ENCODE data around the gene ZNF277. TPM values are rescaled to one million over a fixed set of nuclear protein-coding genes. Genes with fewer than 3 reads are reported as not detected.

Gene ZNF277
- total RNA-seq, 1 experiment from 2014 or later: 21.3 TPM

GRCh38 chr7:112300831-112301407, 94.4 kb downstream of the ZNF277 start:
- H3K27me3 ChIP-seq (ENCODE audit: insufficient read depth, low read length): no peaks in the 10 kb centered on the region
- intact Hi-C loops (cut with micrococcal nuclease): no loop called here
- DNase-seq (ENCODE audit: low read depth, low spot score): no peak
- no peaks in the 10 kb centered on the region for H4K20me1 ChIP-seq (ENCODE audit: insufficient read depth)
- H3K4me3 ChIP-seq (replicated peaks in 1 of 2; ENCODE audit: low read depth in 1 of 2, low read length in 2 of 2): no peak overlapping the region
- no peak overlapping the region for H3K9ac ChIP-seq (ENCODE audit: low read length)
- H2AFZ ChIP-seq (ENCODE audit: low read depth, low read length, poor library complexity, severe bottlenecking): no peak overlapping the region
- ChIA-PET CTCF (no interaction called here), RAD21 (ENCODE audit: low non-redundant PET in 1 of 2, low total read pairs in 2 of 2, uncharacterized antibody in 2 of 2, unreplicated experiment in 2 of 2) (no interaction called here), POLR2A (no interaction called here)
- H3K9me2 ChIP-seq (ENCODE audit: insufficient read depth): no peaks in the 10 kb centered on the region
- no peaks in the 10 kb centered on the region for H3K9me3 ChIP-seq (ENCODE audit: control insufficient read depth in 1 of 2, insufficient read depth in 1 of 2, low read depth in 1 of 2, low read length in 2 of 2)
- H3K27ac ChIP-seq (ENCODE audit: low read depth, low read length): no peak overlapping the region
- no peaks in the 10 kb centered on the region for H3K4me1 ChIP-seq (ENCODE audit: control insufficient read depth in 1 of 2, insufficient read depth in 2 of 2, low read length in 2 of 2)
- no peaks in the 10 kb centered on the region for H3K36me3 ChIP-seq (ENCODE audit: control insufficient read depth in 1 of 2, insufficient read depth in 2 of 2, low read length in 2 of 2)
- TF ChIP-seq RAD21 (IDR thresholded peaks at IDR 0.05; ENCODE audit: low read depth) (no peak), YY1 (IDR thresholded peaks at IDR 0.05; ENCODE audit: extremely low read depth, insufficient replicate concordance, low read depth, low read length) (no peak)
- H3K79me2 ChIP-seq (ENCODE audit: insufficient read depth, low read length): no peaks in the 10 kb centered on the region
- BruUV-seq (replicated peaks): no TSS peak
- no peak overlapping the region for H3K4me2 ChIP-seq (ENCODE audit: low read length)
- ATAC-seq: no peak

- H3K9me2 ChIP-seq (ENCODE audit: insufficient read depth): no peaks in the 10 kb centered on the region
- POLR2A ChIA-PET: no interaction called here
- no peaks in the 10 kb centered on the region for H3K27me3 ChIP-seq (ENCODE audit: insufficient read depth, low read length)
- H2AFZ ChIP-seq (ENCODE audit: low read depth, low read length, poor library complexity, severe bottlenecking): no peak overlapping the region
- ATAC-seq (no peak), DNase-seq (ENCODE audit: low read depth, low spot score) (no peak)
- TF ChIP-seq MAX (IDR thresholded peaks at IDR 0.05): no peak
- no peak for TF ChIP-seq ELF1 (IDR thresholded peaks at IDR 0.05; ENCODE audit: borderline replicate concordance, low read depth)
- TF ChIP-seq SRF (IDR thresholded peaks at IDR 0.05; ENCODE audit: low read depth): no peak
- TF ChIP-seq ZBTB33 (IDR thresholded peaks at IDR 0.05; ENCODE audit: extremely low read depth, insufficient replicate concordance, low read length): no peak
- TF ChIP-seq ZNF274 (IDR thresholded peaks at IDR 0.05; ENCODE audit: low read depth, low read length): no peak
- no peak for TF ChIP-seq TCF7L2 (IDR thresholded peaks at IDR 0.05; ENCODE audit: borderline replicate concordance, extremely low read depth, insufficient read depth, insufficient read length)
- TF ChIP-seq FOSL1 (IDR thresholded peaks at IDR 0.05; ENCODE audit: low read depth): no peak
- TF ChIP-seq CEBPB (IDR thresholded peaks at IDR 0.05; ENCODE audit: low read depth): no peak
- RAD21 ChIA-PET (ENCODE audit: low non-redundant PET in 1 of 2, low total read pairs in 2 of 2, uncharacterized antibody in 2 of 2, unreplicated experiment in 2 of 2): no interaction called here
- no peaks in the 10 kb centered on the region for H3K9me3 ChIP-seq (ENCODE audit: control insufficient read depth in 1 of 2, insufficient read depth in 1 of 2, low read depth in 1 of 2, low read length in 2 of 2)
- BruUV-seq (replicated peaks): no TSS peak
- no peak overlapping the region for H3K4me2 ChIP-seq (ENCODE audit: low read length)
- no peaks in the 10 kb centered on the region for H3K79me2 ChIP-seq (ENCODE audit: insufficient read depth, low read length)
- intact Hi-C loops (cut with micrococcal nuclease): no loop called here
- H3K4me1 ChIP-seq (ENCODE audit: control insufficient read depth in 1 of 2, insufficient read depth in 2 of 2, low read length in 2 of 2): no peaks in the 10 kb centered on the region
- H4K20me1 ChIP-seq (ENCODE audit: insufficient read depth): no peaks in the 10 kb centered on the region
- no peaks in the 10 kb centered on the region for H3K36me3 ChIP-seq (ENCODE audit: control insufficient read depth in 1 of 2, insufficient read depth in 2 of 2, low read length in 2 of 2)
- H3K4me3 ChIP-seq (replicated peaks in 1 of 2; ENCODE audit: low read depth in 1 of 2, low read length in 2 of 2): no peak overlapping the region
- no peak overlapping the region for H3K27ac ChIP-seq (ENCODE audit: low read depth, low read length)
- CTCF ChIA-PET: no interaction called here
- no peak overlapping the region for H3K9ac ChIP-seq (ENCODE audit: low read length)
Observed at GRCh38 chr7:112302566-112302965, 96.1 kb downstream of the ZNF277 start.

Data from HCT116 (cell line).